ENCODE data around the gene ABHD14A.

DNA sequence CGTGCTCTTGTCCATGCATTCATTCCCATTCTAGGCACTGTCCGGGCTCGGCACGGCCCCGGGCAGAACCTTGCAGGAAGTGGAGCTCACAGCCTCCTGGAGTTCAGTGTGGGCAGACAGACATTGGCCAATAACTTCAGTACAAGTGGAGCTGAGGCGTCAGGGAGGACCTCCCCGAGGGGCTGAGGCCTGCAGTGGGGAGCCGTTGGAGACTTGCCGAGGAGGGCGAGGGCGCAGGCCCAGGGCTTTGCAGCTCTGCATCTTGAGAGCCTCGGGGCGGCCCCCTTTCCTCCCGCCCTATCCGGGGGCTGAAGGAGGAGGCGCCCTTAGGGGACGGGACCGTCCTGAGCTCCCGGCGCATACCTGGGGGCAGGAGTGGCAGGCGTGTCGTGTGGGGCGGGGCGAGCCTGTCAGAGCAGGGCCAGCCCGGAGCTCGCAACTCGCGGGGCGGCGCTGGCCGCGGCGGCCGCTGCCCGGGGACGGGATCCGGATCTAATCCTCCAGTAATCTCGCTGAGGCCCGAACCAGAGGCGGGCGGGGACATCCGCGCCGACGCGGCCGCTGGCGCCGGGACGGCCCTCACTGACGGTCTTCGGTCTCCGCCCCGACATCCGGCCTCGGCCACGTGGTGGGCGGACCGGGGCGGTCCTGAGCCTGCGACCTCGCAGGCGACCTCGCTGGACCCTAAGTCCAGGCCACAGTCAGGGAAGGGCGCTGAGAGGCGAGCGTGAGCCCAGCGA is 8.1 kb downstream of the ABHD14A start, which contains the start of gene ACY1:
- TF ChIP-seq, protein P1, sequence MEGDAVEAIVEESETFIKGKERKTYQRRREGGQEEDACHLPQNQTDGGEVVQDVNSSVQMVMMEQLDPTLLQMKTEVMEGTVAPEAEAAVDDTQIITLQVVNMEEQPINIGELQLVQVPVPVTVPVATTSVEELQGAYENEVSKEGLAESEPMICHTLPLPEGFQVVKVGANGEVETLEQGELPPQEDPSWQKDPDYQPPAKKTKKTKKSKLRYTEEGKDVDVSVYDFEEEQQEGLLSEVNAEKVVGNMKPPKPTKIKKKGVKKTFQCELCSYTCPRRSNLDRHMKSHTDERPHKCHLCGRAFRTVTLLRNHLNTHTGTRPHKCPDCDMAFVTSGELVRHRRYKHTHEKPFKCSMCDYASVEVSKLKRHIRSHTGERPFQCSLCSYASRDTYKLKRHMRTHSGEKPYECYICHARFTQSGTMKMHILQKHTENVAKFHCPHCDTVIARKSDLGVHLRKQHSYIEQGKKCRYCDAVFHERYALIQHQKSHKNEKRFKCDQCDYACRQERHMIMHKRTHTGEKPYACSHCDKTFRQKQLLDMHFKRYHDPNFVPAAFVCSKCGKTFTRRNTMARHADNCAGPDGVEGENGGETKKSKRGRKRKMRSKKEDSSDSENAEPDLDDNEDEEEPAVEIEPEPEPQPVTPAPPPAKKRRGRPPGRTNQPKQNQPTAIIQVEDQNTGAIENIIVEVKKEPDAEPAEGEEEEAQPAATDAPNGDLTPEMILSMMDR (IDR thresholded peaks at IDR 0.05), result no peak
- TF ChIP-seq POLR2AphosphoS5 (IDR thresholded peaks at IDR 0.05) (peak; percentile 85 to 89), POLR2A (IDR thresholded peaks at IDR 0.05; ENCODE audit: low read depth) (no peak), EP300 (IDR thresholded peaks at IDR 0.05) (no peak)

All from esophagus muscularis mucosa (tissue), 4 donors.